DOHH2 (cell line): ENCODE data around the gene DNASE1L1.

Experiments
- H3F3A ChIP-seq: fragments of 200-600 bp; sonication (generic), shearing (Covaris generic); 2 replicates; pipeline ENCODE4 v1.6.0; 2016; ENCODE audit warnings: antibody characterized with exemption, mild to moderate bottlenecking; ENCODE audit not compliant: control insufficient read depth, insufficient read depth
- H3K27ac ChIP-seq: fragments of 200-600 bp; sonication (generic); 2 replicates; pipeline ENCODE4 v1.5.1; 2014; ENCODE audit warnings: low read depth, mild to moderate bottlenecking, low read length, moderate library complexity
- H3K27me3 ChIP-seq: fragments of 200-600 bp; sonication (generic); 2 replicates; pipeline ENCODE4 v1.6.1; 2014; ENCODE audit warnings: mild to moderate bottlenecking, low read length, mixed read lengths; ENCODE audit not compliant: control insufficient read depth
- H3K36me3 ChIP-seq: fragments of 200-600 bp; sonication (generic); 2 replicates; pipeline ENCODE4 v1.6.1; 2014; ENCODE audit warnings: mild to moderate bottlenecking, low read length, moderate library complexity, mixed read lengths; ENCODE audit not compliant: control insufficient read depth
- H3K4me1 ChIP-seq: fragments of 200-600 bp; sonication (generic); 2 replicates; pipeline ENCODE4 v1.6.1; 2014; ENCODE audit warnings: mild to moderate bottlenecking, low read length, mixed read lengths; ENCODE audit not compliant: control insufficient read depth
- H3K4me2 ChIP-seq: fragments of 200-600 bp; sonication (generic); 2 replicates; pipeline ENCODE4 v1.6.0; 2014; ENCODE audit warnings: mild to moderate bottlenecking, low read length, moderate library complexity
- H3K4me3 ChIP-seq: fragments of 200-600 bp; sonication (generic); 2 replicates; pipeline ENCODE4 v1.5.1; 2014; ENCODE audit warnings: mild to moderate bottlenecking, low read length, mixed read lengths
- H3K79me2 ChIP-seq: fragments of 200-600 bp; sonication (generic); 2 replicates; pipeline ENCODE4 v1.6.1; 2014; ENCODE audit warnings: mild to moderate bottlenecking, low read length, mixed read lengths; ENCODE audit not compliant: control insufficient read depth
- H3K9me2 ChIP-seq: fragments of 200-600 bp; sonication (generic); replicated peaks from 2 replicates; pipeline ENCODE4 v1.6.1; 2014; ENCODE audit warnings: mild to moderate bottlenecking, low read length, mixed read lengths; ENCODE audit not compliant: control insufficient read depth
- H3K9me3 ChIP-seq: fragments of 200-600 bp; sonication (generic); 2 replicates; pipeline ENCODE4 v1.6.1; 2014; ENCODE audit warnings: antibody characterized with exemption, low read length, mixed read lengths; ENCODE audit not compliant: control insufficient read depth, insufficient read depth
- H4K20me1 ChIP-seq: fragments of 200-600 bp; sonication (generic); 2 replicates; pipeline ENCODE4 v1.6.0; 2014; ENCODE audit warnings: low read depth, mild to moderate bottlenecking, antibody characterized with exemption, low read length, moderate library complexity; ENCODE audit not compliant: control insufficient read depth, insufficient read depth
- EZH2phosphoT487 ChIP-seq: fragments of 200-600 bp; sonication (generic); IDR thresholded peaks from 2 replicates; pipeline ENCODE4 v1.6.1; 2017; ENCODE audit warnings: borderline replicate concordance, mild to moderate bottlenecking, antibody characterized with exemption, low read length, moderate library complexity, mixed read lengths
- TF ChIP-seq, protein P1 (sequence below): fragments of 200-600 bp; sonication (generic); IDR thresholded peaks from one replicate; pipeline ENCODE4 v1.5.1; 2014; ENCODE audit warnings: antibody characterized with exemption, mild to moderate bottlenecking, low read depth, low read length; ENCODE audit not compliant: poor library complexity, severe bottlenecking

The DNASE1L1 gene, protein sequence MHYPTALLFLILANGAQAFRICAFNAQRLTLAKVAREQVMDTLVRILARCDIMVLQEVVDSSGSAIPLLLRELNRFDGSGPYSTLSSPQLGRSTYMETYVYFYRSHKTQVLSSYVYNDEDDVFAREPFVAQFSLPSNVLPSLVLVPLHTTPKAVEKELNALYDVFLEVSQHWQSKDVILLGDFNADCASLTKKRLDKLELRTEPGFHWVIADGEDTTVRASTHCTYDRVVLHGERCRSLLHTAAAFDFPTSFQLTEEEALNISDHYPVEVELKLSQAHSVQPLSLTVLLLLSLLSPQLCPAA

DNA sequence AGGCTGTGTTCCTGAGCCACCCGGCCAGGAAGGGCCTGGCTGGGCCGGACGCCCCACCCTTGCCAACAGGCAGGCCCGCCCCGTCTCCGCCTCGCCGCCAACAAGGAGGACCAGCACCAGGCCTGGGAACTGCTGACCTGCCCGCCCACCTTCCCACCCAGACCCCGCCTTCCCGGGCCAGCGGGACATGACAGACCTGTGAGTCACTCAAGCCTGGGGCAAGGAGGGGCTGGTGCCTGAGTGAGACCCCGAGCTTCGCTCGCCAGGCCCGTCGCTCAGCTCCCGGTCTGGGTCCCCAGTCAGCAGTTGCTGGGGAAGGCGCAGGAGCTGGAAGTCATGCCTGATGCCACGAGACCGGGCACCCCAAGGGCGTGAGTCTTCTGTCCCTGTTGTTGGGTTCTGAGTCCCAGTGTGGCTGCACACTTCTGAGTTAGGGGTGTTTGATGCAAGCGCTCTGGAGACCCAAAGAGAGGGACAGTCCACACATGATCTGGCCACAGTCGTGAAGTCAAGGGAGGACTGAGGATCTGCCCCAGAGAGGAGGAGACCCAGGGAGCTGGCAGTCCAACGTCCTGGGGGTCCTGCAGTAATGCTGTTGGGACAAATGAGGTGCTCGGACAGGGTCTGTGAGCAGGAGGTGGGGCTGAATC lies at the start of gene DNASE1L1:
TSS of gene DNASE1L1 (minus strand) at position 33 of the 650 bp plus-strand sequence. CDS start 3,686 bp downstream, outside the sequence.
- no peak within 1 kb of the TSS for H3K27ac ChIP-seq
- H3F3A ChIP-seq = no peaks in the 10 kb centered on the region
- H3K36me3 ChIP-seq = no peaks in the 10 kb centered on the region
- H3K4me2 ChIP-seq = peak within 1 kb of the TSS; percentile 34
- TF ChIP-seq, protein P1, sequence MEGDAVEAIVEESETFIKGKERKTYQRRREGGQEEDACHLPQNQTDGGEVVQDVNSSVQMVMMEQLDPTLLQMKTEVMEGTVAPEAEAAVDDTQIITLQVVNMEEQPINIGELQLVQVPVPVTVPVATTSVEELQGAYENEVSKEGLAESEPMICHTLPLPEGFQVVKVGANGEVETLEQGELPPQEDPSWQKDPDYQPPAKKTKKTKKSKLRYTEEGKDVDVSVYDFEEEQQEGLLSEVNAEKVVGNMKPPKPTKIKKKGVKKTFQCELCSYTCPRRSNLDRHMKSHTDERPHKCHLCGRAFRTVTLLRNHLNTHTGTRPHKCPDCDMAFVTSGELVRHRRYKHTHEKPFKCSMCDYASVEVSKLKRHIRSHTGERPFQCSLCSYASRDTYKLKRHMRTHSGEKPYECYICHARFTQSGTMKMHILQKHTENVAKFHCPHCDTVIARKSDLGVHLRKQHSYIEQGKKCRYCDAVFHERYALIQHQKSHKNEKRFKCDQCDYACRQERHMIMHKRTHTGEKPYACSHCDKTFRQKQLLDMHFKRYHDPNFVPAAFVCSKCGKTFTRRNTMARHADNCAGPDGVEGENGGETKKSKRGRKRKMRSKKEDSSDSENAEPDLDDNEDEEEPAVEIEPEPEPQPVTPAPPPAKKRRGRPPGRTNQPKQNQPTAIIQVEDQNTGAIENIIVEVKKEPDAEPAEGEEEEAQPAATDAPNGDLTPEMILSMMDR = no peak
- TF ChIP-seq EZH2phosphoT487 = no peak
- peaks cover 10% of the 10 kb centered on the region; the same call in 1 of the 2 replicates for H3K79me2 ChIP-seq
- H4K20me1 ChIP-seq = no peaks in the 10 kb centered on the region
- no peaks in the 10 kb centered on the region for H3K9me2 ChIP-seq
- no peak within 1 kb of the TSS for H3K4me3 ChIP-seq
- no peaks in the 10 kb centered on the region for H3K9me3 ChIP-seq
- H3K4me1 ChIP-seq = peaks cover 14% of the 10 kb centered on the region
- no peaks in the 10 kb centered on the region for H3K27me3 ChIP-seq

DNA sequence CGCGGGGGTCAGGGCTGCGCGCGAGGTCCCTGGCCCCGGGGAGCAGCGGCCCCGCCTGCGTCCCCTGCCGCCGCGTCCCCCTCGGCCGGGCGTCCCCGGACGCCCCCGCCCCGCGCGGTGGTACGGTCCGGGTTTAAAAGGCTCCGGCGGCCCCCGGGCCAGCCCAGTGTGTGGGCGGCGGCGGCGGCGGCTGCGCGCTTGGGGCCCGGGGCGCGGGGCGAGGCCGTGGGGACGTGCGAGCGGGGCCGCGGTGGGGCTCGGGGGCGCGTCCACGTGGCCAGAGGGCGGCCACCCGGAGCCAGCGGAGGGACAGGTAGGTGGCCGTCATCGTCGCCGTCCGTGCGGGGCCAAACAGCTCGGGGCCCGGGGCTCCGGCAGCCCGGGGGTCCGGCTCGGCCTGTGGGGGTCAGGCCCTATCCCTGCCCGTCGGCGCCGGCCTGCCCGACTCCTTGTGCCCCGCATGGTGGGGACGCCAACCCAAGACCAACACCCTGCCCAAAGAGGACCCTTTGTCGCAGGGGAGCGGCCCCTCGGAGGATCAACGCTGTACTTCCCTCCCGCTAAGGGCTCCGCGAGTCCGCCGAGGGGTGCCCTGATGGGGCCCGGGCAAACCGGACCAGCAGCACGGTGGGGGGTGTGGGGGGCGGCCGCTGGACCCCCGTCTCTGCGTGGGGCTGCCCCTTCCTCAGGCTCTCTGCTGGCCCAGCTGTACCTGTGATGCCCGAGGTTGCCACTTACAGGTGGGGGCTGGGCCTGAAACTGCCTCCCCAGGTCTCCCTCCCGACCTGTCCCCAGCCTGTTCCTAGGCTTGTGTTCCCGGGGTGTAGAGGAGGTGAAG lies 49.3 kb upstream of the DNASE1L1 start, which contains the start of gene PLXNA3:
TSS of gene PLXNA3 (plus strand) at position 166 of the 838 bp plus-strand sequence. CDS start 1,903 bp downstream, outside the sequence.
- H3K27ac ChIP-seq = no peak within 1 kb of the TSS
- H3K4me3 ChIP-seq = peak within 1 kb of the TSS; percentile 80
- H3K27me3 ChIP-seq = no peaks in the 10 kb centered on the region
- H4K20me1 ChIP-seq = no peaks in the 10 kb centered on the region
- TF ChIP-seq, protein P1 = no peak
- no peak for TF ChIP-seq EZH2phosphoT487
- H3K9me3 ChIP-seq = no peaks in the 10 kb centered on the region
- H3K79me2 ChIP-seq = peaks cover 14% of the 10 kb centered on the region
- H3F3A ChIP-seq = no peaks in the 10 kb centered on the region
- peaks cover 11% of the 10 kb centered on the region for H3K4me1 ChIP-seq
- no peaks in the 10 kb centered on the region for H3K9me2 ChIP-seq
- no peaks in the 10 kb centered on the region for H3K36me3 ChIP-seq
- peak within 1 kb of the TSS; percentile 75 for H3K4me2 ChIP-seq

DNA sequence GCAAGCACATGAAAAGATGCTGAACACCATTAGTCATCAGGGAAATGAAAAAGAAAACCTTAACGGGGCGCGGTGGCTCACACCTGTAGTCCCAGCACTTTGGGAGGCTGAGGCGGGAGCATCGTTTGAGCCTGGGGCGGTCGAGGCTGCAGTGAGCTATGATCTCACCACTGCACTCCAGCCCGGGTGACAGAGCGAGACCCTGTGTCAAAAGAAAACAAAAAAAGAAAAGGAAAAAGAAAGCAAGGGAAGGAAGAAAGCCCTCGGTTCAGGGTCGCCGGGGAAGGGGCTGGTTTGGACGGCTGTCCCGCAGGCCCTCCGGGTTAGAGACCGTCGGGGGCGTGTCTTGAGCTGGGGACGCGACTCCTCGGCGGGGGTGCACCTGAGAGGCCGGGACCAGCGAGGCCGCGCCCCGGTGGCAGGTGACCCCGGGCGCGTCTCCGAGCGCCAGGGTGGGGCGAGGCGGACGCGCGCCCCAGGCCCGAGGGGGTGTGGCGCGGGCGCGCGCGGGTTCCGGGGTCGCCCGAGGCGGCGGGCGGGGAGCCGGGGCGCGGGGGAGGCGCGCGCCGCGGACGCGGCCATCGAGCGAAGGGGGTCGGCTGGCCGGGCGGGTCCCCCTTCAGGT lies 48.5 kb upstream of the DNASE1L1 start:
- peaks cover 11% of the 10 kb centered on the region for H3K4me1 ChIP-seq
- H4K20me1 ChIP-seq = no peaks in the 10 kb centered on the region
- no peaks in the 10 kb centered on the region for H3K27me3 ChIP-seq
- H3K79me2 ChIP-seq = peaks cover 14% of the 10 kb centered on the region
- H3K4me2 ChIP-seq = peak overlapping the region; percentile 58
- no peaks in the 10 kb centered on the region for H3K36me3 ChIP-seq
- H3K9me2 ChIP-seq = no peaks in the 10 kb centered on the region
- no peaks in the 10 kb centered on the region for H3K9me3 ChIP-seq
- no peak for TF ChIP-seq EZH2phosphoT487
- TF ChIP-seq, protein P1 = no peak
- H3K27ac ChIP-seq = no peak overlapping the region
- no peaks in the 10 kb centered on the region for H3F3A ChIP-seq
- H3K4me3 ChIP-seq = peak overlapping the region; percentile 80
